ENCODE results near the gene FAM81A.
"Not testable (repeated sequence)": the region's sequence is repeated elsewhere in the genome, so short reads cannot be mapped to it uniquely, and the experiment has no call there.

FAM81A gene

DNA sequence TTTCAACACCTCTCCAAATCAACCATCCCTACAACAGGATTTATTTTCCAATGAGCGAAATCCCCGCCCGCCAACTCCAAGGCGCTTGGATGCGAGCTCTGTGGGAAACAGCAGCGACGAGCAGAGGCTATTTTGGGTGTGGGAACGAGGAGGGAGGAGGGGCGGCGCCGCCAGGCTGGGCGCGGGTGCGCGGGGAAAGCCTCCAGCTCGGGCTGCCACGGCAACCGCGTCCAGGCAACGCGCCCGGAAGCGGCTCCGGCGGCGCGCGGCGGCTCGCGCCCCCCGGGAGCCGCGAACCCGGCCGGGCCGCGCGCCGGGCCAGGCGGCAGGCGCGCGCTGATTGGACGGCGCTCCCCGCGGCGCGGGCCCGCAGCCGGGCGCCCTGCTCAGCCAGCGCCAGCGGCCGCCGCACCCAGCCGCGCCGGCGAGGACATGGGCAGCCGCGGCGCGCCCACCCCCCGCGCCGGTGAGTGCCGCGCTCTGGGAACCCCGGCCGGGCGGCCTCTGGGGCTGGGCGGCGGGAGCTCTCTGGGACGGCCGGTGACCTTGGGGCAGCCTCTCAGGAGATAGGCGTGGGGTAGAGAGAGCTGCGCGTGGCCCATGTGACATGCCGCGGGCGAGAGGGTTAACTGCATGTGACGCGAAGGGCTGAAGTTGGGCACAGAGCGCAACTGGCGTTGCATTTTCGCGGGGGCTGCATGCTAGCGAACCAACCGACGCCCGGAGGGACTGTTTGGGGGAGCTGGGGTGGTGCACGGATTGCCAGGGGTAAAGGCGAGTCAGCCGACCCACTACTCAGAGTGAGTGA is at the start of gene FAM81A:
FAM81A (plus strand) TSS at position 370 of the 808 bp plus-strand sequence. CDS start 20,441 bp downstream, outside the sequence.
- peak; percentile 80 to 87 for DNase-seq

DNA sequence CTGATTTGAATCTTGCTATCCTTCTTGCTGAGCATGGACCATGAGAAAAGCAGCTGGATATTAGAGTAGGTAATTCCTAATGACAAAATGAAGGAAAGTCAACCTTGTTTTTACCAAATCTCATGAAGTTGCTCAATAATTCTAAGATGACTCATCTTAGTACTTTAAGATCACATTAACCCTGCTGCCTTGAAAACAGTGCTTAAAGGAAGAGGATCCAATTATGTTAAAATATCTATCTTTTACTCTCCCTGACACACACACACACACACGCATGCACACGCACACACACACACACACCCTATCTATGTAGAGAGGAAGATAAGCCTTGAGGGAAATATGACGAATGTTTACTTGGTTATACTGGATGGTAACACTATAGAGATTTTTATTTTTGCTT is 49.3 kb upstream of the FAM81A start:
- no peak for DNase-seq

DNA sequence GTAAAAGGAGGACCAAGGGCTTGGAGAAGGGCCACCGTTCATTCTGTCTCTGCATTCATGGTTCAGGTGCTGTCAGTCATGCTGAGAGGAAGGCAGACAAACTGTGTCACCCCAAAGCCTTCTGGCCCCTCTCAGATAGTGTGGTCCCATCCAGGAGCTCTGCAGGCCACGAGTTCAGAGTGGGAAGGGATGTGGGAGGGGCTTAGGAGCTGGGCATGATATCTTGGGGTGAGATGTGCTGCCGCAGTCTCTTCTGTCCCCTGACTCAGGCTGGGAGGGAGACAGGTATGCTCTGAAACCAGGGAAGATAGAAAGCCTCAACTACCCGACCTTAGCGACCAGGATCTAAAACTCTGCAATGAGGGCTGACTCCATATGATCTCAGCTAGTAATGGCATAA is 45.7 kb upstream of the FAM81A start:
- DNase-seq, result no peak

DNA sequence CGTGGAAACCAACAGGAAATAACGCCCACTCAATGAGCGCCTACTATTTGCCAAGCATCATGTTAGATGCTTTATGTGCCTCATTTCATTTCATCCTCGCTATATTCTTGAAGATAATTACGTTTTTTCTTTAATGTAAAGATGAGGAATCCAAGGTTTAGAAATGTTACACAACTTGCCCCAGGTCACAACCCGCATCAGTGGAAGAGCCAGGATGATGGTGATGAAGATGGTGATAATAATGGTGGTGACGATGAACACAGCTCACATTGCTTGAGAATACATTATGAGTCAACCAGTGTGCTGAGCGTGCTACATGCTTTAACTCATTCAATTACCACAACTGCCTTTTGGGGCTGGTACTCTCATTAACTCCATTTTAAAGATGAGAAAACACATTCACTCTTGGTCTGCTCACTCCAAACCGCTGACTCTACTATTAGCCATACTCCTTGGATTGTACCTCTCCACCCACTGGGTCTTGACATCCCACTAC is 43.8 kb upstream of the FAM81A start:
- DNase-seq, result no peak

DNA sequence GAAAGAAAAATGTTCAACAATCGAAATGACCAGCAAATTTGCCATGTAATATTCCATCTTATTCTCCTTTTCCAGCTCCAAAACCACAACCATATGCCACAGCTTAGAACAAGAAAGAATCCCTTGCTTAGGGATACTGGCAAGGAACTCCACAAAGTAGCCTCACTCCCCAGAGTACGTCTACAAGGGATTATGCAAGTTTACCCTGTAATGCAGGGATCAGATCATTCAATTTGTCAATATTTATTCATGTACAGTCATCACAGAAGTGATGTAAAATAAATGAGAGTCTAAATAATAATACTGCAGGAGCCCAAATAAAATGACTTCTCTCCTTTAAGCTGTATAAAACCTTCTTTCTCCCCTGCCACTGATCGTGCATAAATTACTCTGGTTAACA is 41.8 kb upstream of the FAM81A start:
- no peak for DNase-seq

DNA sequence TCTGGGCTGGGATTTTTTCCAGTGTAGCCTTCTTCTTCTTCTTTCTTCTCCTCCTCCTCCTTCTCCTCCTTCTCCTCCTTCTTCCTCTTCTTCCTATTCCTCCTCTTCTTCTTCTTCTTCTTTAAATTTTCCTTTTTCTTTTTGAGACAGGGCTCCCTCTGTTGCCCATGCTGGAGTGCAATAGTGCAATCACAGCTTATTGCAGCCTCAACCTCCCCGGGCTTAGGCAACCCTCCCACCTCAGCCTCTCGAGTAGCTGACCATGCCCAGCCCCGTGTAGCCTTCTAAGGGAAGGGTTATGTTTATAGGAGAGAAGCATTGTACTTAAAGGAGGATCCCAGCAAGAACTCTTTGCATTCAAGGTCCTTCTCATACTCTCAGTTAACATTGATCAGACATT is 41.3 kb upstream of the FAM81A start:
- no peak for DNase-seq

DNA sequence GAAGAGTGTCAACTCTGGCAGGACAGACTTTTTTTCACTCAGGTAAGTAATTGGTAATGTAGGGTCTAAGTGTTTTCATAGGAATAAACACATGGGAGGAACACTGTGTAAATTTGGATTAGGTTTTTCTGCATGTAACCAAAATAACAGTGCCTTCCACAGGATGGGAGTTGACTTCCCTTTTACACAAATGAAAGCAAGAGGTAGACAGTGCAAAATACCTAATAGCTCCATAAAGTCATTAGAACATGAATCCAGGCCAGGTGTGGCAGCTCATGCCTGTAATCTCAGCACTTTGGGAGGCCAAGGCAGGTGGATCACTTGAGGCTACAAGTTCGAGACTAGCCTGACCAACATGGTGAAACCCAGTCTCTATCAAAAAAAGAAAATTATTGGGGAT is 39.8 kb upstream of the FAM81A start:
- DNase-seq, result no peak

DNA sequence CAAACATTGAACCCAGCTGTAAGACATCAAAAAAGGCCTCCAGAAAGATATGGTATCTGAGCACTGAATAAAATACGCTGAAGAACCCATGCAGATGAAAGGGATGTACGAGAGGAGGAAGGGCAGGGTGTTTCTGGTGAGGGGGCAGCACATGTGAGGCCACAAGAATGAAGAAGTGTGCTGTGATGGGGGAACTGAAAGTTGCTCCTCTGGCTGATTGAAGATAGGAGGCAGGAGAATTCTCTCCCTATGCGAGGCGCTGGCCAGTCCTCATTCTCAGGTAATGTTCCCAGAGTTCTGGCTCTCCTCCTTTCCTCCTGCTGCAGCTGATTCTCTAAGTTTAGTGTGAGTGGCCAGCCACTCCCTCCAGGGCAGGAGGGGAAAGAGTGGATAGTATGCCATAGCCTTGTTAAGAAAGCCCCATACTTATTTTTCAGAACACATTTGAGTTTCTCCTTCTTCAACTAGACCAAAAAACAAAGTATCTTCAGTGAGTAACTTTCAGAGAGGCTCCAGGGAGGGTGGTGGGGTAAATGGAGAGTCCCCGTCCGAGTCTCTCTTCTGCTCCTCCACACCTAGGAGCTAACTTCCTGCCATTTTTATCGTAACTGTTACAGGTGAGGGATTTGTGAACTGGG is 38.4 kb upstream of the FAM81A start:
- no peak for DNase-seq

DNA sequence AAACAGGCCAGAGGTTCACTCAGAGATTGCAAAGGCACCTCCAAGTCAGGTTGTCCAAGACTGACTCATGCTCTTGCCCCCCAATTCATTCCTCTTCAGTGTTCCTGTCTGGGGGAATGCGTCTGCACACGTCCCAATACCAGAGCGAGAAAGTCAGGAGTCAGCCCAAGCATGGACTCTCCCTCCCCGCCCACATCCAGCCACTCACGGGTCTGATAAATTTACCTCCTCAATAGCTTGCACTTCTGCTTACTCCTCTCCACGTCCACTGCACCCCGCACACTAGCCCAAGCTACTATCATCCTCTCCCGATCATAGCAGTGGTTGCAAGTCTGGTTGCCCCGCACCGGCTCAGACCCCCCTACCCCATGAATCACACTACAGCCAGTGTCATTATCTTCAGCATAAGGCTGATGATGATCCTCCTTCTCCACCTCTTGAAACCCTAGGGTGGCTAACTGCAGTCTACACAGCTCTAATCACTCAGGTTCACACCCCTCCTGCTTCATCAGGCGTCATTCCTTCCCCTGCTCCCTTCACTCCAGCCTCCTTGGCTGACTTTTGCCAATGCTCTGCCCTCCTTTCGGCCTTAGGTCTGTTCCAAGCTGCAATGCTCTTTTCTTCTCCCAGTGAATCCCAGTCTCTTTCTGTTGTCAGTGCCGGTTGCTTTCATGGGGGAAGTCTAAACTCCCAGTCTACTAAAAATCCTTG is 37.7 kb upstream of the FAM81A start:
- DNase-seq, result no peak

DNA sequence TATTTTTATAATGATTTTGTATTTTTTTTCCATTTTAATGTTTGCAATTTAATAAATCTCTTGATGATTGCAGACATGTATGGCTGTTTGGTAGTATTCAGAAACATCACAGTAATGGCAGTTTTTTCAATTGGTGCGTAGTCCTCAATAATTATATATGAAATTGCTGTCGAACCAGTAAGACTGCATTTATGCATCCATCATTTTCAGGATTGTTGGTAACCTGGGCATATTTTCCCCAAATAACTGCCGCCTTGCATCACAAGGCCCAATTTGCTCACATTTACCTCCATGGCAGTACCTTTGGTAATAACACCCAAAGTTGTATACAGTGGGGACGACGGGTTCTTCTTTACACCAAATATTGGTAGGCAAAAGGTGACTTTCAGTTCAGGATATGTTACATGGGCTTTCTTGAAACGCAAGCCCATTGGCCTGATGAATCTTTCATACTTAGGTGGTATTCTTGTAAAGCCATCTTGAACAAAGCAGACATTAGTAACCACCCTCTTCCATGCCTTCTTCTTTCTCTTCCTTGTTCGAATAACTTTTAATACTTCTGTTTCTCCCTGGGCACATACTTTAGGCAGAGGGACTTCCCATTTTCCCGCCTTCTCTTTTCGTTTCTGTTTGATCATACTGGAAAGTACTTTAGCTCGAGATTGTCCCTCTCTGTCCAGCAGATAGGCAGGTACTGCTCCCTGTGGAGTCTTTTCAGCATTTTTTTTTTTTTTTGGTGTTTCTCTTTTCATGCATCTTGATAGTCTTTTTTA is 36.7 kb upstream of the FAM81A start:
- DNase-seq, result not testable (repeated sequence)

DNA sequence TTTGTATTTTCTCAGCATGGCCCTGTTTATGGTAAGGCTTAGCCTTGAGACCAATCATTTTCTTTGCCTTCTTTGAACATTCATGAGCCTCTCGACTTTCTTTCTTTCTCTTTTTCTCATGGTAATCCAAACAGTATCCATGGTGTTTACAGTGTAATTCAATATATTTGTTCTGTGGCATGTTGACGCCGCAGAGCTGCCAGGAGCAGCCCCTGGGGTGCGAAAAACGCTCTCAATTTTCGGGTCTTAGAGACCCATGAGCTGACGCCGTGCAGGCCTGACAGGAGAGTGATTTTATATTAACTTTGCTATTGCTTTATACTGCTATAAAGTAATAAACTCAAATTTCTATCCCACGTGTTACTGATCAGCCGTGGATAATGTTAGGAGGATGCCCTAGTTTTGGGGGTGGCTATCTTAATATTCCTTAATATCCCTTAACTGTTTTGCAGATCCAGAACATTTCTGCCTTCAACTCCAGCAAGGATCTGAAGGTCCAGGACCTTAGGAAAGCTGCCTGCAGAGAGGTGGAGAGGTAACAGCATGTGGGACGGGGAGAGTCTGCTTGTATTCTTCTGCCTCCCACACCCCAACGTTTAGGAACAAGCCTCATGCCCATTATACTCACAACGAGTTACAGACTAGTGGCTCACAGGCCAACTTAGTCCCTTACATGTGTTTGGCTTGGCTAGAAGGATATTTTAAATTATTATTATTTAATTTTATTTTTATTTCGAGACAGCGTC is 36.0 kb upstream of the FAM81A start:
- peak; percentile 53 to 76 for DNase-seq

DNA sequence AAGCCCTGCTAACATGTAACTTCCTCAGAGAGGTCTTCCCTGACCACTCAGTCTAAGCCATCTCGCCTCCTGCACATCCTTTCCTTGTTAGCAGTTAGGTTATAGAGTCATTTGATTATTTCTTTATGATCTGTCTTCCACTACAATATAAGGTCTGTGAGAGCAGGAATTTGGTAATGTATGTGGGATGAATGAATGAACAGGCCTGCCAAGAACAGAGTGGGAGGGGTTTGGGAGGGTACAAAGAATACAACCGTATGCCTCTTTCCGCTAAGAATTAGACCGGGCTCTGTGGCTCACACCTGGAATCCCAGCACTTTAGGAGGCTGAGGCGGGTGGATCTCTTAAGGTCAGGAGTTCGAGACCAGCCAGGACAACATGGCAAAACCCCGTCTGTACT is 32.9 kb upstream of the FAM81A start:
- no peak for DNase-seq

DNA sequence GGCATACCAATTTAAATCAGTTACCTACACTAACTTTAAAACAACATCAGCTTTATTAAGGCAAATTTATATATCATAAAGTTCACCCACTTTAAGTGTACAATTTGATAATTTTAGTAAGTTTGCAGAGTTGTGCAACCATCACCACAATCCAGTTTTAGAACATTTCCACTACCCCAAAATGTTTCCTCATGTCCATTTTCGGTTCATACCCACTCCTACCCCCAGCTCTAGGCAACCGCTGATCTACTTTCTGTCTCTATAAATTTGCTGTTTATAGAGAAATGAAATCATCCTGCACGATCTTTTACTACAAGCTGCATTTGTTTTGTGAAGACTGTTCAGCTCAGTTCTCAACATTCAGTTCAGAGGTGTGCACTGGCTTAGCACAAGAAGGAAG is 31.5 kb upstream of the FAM81A start:
- no peak for DNase-seq

DNA sequence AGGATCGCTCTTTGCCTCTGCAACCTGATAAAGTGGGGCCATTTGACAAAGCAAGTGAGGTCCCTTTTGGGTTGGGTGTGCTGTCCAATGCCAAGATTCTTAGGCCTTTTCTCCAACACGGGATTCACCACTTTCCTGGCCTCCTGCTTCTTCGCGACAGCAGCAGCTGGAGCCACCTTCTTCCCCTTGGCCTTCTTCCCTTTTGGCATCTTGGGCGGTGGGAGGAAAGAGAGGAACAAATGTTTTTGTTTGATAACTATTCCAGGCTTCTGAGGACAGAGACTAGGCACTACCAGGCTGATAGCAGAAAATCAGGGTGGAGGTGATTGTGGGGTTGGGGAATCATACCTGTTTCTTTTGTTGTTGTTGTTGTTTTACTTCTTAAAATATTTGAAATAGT is 30.0 kb upstream of the FAM81A start:
- no peak for DNase-seq

DNA sequence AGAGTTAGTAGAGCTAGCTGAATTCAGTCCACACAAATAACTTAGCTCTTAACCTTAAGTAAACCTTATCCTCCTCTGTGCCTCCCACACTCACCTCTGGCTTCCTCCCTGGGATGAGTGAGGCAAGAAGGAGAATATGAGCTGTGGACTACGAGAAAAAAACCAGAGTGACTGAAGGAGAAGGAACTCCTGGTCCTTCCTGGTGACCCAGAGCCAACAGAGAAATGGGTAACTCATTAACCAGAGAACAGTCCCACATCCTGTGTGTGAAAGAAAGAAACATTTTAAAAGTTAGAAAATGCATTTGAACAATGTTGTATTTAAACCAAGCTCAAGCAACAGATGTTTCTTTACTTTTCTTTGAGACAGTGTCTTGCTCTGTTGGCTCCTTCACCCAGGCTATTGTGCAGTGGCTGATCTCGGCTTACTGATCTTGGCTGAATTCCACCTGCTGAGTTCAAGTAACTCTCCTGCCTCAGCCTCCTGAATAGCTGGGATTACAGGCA is 27.5 kb upstream of the FAM81A start:
- DNase-seq, result no peak

DNA sequence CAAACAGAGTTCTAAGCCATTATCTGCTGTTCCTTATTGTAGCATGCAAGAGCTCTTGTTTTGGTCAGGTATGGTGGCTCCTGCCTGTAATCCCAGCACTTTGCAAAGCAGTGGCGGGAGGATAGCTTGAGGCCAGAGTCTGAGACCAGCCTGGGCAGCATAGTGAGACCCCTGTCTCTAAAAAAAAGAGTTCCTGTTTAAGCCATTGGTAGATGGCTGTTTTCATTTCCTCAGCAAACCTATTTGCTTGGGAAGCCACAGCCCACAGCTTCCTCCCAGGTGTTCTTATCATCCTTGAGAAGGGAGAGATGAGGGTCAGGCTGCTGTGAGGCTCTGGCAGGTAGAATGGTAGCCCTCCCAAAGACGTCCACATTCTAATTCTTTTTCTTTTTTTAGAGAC is 24.4 kb upstream of the FAM81A start:
- no peak for DNase-seq

DNA sequence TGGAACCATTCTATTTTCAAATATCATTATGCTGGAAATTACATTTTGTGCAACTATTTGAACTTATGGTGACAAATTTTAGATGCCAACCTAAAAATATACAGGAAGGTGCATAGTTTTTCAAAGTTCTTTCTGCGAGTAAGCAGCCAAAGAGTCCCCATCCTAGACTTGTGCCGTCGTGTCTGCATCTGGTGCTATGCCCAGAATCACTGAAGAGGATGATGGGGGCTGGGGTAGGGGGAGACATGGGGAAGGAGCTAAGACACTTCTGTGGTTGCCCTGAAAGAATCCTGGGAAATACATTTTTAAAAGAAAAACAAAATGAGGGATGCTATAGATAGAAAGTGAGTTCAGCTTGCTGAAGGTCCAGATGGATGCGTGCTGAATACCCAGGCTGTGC is 21.2 kb upstream of the FAM81A start:
- no peak for DNase-seq

DNA sequence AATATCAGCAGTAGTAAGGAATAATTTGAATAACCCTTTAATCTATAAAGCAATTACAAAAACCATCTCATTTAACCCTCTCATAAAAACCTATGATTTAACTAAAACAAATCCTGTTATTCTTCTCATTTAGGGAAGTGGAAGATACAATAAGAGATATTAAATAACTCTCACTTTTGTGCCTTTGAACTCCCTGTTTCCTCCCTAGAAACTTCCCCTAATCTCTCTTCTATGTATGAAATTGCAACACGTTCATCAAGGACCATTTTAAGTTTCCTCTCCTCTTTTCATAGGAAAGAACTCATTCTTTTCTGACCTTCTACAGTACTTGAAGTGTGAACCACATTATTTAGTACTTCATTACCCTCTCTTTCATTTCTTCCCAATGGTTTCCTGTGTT is 18.8 kb upstream of the FAM81A start:
- DNase-seq, result no peak

DNA sequence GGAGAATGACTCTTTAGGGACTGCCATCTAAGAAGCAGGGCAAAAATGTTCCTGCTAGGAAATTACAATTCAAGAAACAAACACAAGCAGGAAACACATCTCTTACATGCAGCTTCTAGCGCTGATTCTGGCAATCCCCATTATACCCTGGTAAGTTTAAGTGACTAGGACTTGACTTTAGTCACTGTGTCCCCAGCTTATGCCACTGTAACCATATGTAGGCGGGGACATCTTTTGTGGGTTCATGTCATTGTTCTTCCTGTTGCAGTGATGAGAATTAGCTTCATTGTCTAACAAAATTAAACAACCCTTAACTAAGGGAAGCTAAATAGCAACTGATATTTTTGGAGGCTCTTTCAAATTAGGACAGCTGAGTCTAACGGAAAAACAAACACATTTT is 17.9 kb upstream of the FAM81A start:
- DNase-seq, result no peak

DNA sequence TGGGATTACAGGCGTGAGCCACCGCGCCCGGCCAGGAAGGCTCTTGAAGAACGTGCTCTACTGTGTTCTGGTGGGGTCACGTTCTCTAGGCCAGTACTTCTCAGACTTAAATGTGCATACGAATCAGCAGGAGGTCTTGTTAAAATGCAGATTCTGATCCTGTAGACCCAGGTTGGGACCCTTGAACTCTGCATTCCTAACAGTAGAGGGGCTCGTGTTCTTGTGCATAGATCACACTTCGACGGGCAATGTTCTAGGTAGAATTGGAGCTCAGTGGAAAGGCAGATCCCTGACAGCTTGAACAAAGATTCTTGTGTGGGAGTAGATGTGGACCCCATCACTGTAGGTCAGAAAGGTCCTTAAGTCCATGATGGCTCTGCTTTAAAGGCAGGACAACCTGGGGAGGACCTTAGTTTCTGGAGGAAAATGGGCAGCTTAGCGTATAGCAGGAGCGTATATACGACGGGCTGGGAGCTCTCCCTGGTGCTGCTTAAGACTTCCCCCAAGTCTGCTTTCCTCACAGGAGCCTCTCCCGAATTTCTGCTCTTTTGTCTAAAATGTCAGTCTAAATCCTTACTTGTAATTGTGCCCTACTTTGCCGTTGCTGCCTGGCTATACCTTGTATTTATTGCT is 16.9 kb upstream of the FAM81A start:
- no peak for DNase-seq

DNA sequence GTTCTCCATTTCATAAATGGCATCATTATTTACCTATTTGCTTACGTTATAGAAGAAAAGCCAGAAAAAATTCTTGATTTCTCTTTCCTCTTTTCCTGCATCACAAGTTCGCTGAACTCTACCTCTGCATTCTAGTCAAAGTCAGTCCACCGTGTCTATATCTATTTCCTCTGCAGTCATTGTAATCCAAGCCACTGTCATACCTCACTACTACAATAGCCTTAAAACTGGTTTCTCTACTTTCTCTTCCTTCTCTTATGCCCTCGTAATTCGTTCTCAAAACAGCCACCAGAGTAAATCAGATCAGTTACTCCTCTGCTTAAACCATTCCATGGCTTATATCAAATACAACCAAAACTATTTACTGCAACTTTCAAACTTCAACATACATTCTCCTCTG is 13.4 kb upstream of the FAM81A start:
- DNase-seq, result no peak

DNA sequence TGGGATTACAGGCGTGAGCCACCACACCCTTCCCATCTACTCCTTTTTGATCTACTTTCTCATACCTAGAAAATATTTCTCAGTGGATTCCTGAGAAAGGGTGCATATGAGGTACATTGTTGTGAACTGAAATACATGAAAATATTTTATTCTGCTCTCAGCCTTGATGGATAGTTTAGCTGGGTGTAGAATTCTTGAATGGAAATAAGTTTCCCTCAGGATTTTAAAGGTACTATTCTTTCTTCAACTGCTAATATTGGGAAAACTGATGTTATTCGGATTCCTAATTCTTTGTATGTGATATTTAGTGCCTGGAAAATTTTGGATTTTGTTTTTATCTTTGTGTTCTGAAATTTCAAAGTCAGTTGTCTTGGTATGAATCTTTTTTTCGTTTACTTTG is 9.1 kb upstream of the FAM81A start:
- DNase-seq, result not testable (repeated sequence)

Measured in NCI-H2081 (cell line).